Left ventricle myocardium superior (tissue), 1 donor: ENCODE measurements around the gene OTUD7B. TPM values are rescaled to one million over a fixed set of nuclear protein-coding genes. Genes with fewer than 3 reads are reported as not detected.
A peak's percentile ranks its signal among the peaks of the same experiment; 100 is the strongest.

Experiments
- ATAC-seq: fragments of 200-7000 bp; cut with Tn5 transposase; one replicate; pipeline ENCODE4 v1.9.1; 2020; ENCODE audit warnings: mild to moderate bottlenecking, moderate library complexity
- DNase-seq: peaks from one replicate; pipeline ENCODE4 v3.0.0-alpha.2; 2020
- intact Hi-C: fragments of 100-400 bp; cut with micrococcal nuclease; formaldehyde crosslinking; loops from one replicate; pipeline ENCODE4 v1.11.0; 2022
- total RNA-seq: library from RNA; stranded (reverse); fragmentation: NEBNext Ultra II Directional; extraction: Animal tissue kit (Norgen Biotek cat#: 25700); gene quantifications from one replicate; pipeline ENCODE4 v1.2.1, GENCODE V29; 2021
- donor health status: DM: no; HTN: yes; CAD: no; lungs with severe emphysema.

OTUD7B gene
- total RNA-seq, 1 donor from 2014 or later = 23.0 TPM

GRCh38 chr1:149929856-149930255, 80.7 kb downstream of the OTUD7B start:
- DNase-seq (no peak), ATAC-seq (no peak)
- intact Hi-C loops = no loop called here

GRCh38 chr1:149928401-149928724, 82.2 kb downstream of the OTUD7B start:
- intact Hi-C loops = no loop called here
- DNase-seq = no peak
- no peak for ATAC-seq

GRCh38 chr1:149927563-149928400, 82.7 kb downstream of the OTUD7B start, which contains the start of gene SF3B4:
Gene SF3B4, minus strand, starts transcription at chr1:149927803. Its CDS starts 44 bp downstream, at chr1:149927759.
- intact Hi-C loops = no loop called here
- peak; percentile 99 for ATAC-seq
- peak; percentile 97 for DNase-seq

GRCh38 chr1:149927056-149927562, 83.4 kb downstream of the OTUD7B start:
- intact Hi-C loops = no loop called here
- DNase-seq = no peak
- no peak for ATAC-seq

GRCh38 chr1:149926296-149926695, 84.2 kb downstream of the OTUD7B start:
- intact Hi-C loops = no loop called here
- ATAC-seq (no peak), DNase-seq (no peak)

GRCh38 chr1:149925751-149926150, 84.8 kb downstream of the OTUD7B start:
- intact Hi-C loops = no loop called here
- DNase-seq (no peak), ATAC-seq (no peak)

GRCh38 chr1:149925345-149925744, 85.2 kb downstream of the OTUD7B start:
- intact Hi-C loops = no loop called here
- no peak for ATAC-seq
- DNase-seq = no peak

GRCh38 chr1:149923626-149924025, 86.9 kb downstream of the OTUD7B start:
- DNase-seq (no peak), ATAC-seq (no peak)
- intact Hi-C loops = no loop called here

- intact Hi-C loops = no loop called here
- DNase-seq = peak; percentile 40
- ATAC-seq = peak; percentile 76
Measured at GRCh38 chr1:149917571-149918144, 92.9 kb downstream of the OTUD7B start, which contains the start of gene SV2A. Gene SV2A, minus strand, starts transcription at chr1:149917844. Its CDS starts 4,004 bp downstream, at chr1:149913840.

- ATAC-seq = no peak
- intact Hi-C loops = no loop called here
- no peak for DNase-seq
Measured at GRCh38 chr1:149916898-149917252, 93.7 kb downstream of the OTUD7B start.

GRCh38 chr1:149916193-149916897, 94.2 kb downstream of the OTUD7B start:
- intact Hi-C loops = no loop called here
- DNase-seq (no peak), ATAC-seq (no peak)

GRCh38 chr1:149915429-149916192, 94.9 kb downstream of the OTUD7B start:
- ATAC-seq = no peak
- intact Hi-C loops = no loop called here
- DNase-seq = no peak

GRCh38 chr1:149914545-149914944, 96.0 kb downstream of the OTUD7B start:
- DNase-seq (no peak), ATAC-seq (no peak)
- intact Hi-C loops = no loop called here

- intact Hi-C loops = no loop called here
- ATAC-seq = no peak
- DNase-seq = no peak
Measured at GRCh38 chr1:149906570-149907075, 103.9 kb downstream of the OTUD7B start.

- DNase-seq (no peak), ATAC-seq (no peak)
- intact Hi-C loops = no loop called here
Measured at GRCh38 chr1:149903836-149904491, 106.6 kb downstream of the OTUD7B start.

GRCh38 chr1:149899460-149900284, 110.9 kb downstream of the OTUD7B start, which contains the start of gene BOLA1:
Gene BOLA1, plus strand, starts transcription at chr1:149899568. Its CDS starts 492 bp downstream, at chr1:149900060.
- intact Hi-C loops = no loop called here
- ATAC-seq (peak; percentile 99), DNase-seq (peak; percentile 95)

- ATAC-seq (no peak), DNase-seq (no peak)
- intact Hi-C loops = no loop called here
Measured at GRCh38 chr1:149896575-149896974, 114.0 kb downstream of the OTUD7B start.

GRCh38 chr1:149888999-149889289, 121.6 kb downstream of the OTUD7B start:
- no peak for ATAC-seq
- no peak for DNase-seq
- intact Hi-C loops = no loop called here
